OCI-LY7 (cell line): Measurements from ENCODE around the gene FAM171A2. TPM values are rescaled to one million over a fixed set of nuclear protein-coding genes. Genes with fewer than 3 reads are reported as not detected.
A peak's percentile ranks its signal among the peaks of the same experiment; 100 is the strongest.

Source experiments
- BruUV-seq: library from RNA; stranded (reverse); fragments of 400-500 nt; replicated peaks from 2 replicates; lab custom pipeline; 2021; lab: Mats Ljungman, UMichigan
- CTCF ChIA-PET: fragments of 300-600 bp; sonication (Branson Sonifier 250); formaldehyde crosslinking; loops from one replicate; lab custom pipeline; 2022; ENCODE audit warnings: antibody characterized with exemption; ENCODE audit not compliant: unreplicated experiment; lab: Charles Lee
- POLR2A ChIA-PET: fragments of 300-600 bp; sonication (Branson Sonifier 250); formaldehyde crosslinking; loops from one replicate; lab custom pipeline; 2022; ENCODE audit warnings: antibody characterized with exemption; lab: Charles Lee
- DNase-seq: peaks from one replicate; pipeline ENCODE4 v3.0.0-alpha.2; 2015; ENCODE audit warnings: low spot score
- H2AFZ ChIP-seq: fragments of 200-600 bp; sonication (generic), shearing (Covaris generic); 2 replicates; pipeline ENCODE4 v1.6.1; 2014; ENCODE audit warnings: mild to moderate bottlenecking, antibody characterized with exemption, low read length, moderate library complexity
- H3K27ac ChIP-seq: fragments of 200-600 bp; sonication (generic); 2 replicates; pipeline ENCODE4 v1.5.1; 2014; ENCODE audit warnings: mixed run types, low read depth, mild to moderate bottlenecking, moderate library complexity, low read length, inconsistent platforms; ENCODE audit not compliant: poor library complexity, severe bottlenecking
- H3K36me3 ChIP-seq: fragments of 200-600 bp; sonication (generic); 2 replicates; pipeline ENCODE4 v1.6.1; 2014; ENCODE audit warnings: mild to moderate bottlenecking, antibody characterized with exemption, low read length, moderate library complexity, mixed read lengths; ENCODE audit not compliant: insufficient read depth
- H3K4me1 ChIP-seq: fragments of 200-600 bp; sonication (generic); 2 replicates; pipeline ENCODE4 v1.5.1; 2014; ENCODE audit warnings: mild to moderate bottlenecking, low read length; ENCODE audit not compliant: insufficient read depth, poor library complexity, severe bottlenecking
- H3K4me2 ChIP-seq: fragments of 200-600 bp; sonication (generic); 2 replicates; pipeline ENCODE4 v1.6.1; 2014; ENCODE audit warnings: mild to moderate bottlenecking, low read length
- H3K4me3 ChIP-seq: fragments of 200-600 bp; sonication (generic); 2 replicates; pipeline ENCODE4 v1.5.1; 2014; ENCODE audit warnings: mild to moderate bottlenecking, low read depth, low read length; ENCODE audit not compliant: poor library complexity, severe bottlenecking
- H3K79me2 ChIP-seq: fragments of 200-600 bp; sonication (generic); 2 replicates; pipeline ENCODE4 v1.6.1; 2016; ENCODE audit warnings: low read depth, mild to moderate bottlenecking, low read length, moderate library complexity, mixed read lengths; ENCODE audit not compliant: insufficient read depth
- H3K9me2 ChIP-seq: fragments of 200-600 bp; sonication (generic); 2 replicates; pipeline ENCODE4 v1.6.1; 2016; ENCODE audit warnings: mild to moderate bottlenecking, low read length, mixed read lengths; ENCODE audit not compliant: insufficient read depth
- H3K9me3 ChIP-seq: fragments of 200-600 bp; sonication (generic); 2 replicates; pipeline ENCODE4 v1.6.1; 2014; ENCODE audit warnings: mild to moderate bottlenecking, mixed run types, low read length, mixed read lengths
- H4K20me1 ChIP-seq: fragments of 200-600 bp; sonication (generic); 2 replicates; pipeline ENCODE4 v1.6.1; 2014; ENCODE audit warnings: mild to moderate bottlenecking, antibody characterized with exemption, low read length, moderate library complexity, mixed read lengths; ENCODE audit not compliant: insufficient read depth
- CTCF ChIP-seq: fragments of 200-600 bp; sonication (generic); conservative IDR thresholded peaks from 2 replicates; pipeline ENCODE4 v1.5.1; 2014; ENCODE audit warnings: mild to moderate bottlenecking, antibody characterized with exemption, low read length, moderate library complexity, mixed read lengths
- EZH2phosphoT487 ChIP-seq: fragments of 200-600 bp; sonication (generic); IDR thresholded peaks from 2 replicates; pipeline ENCODE4 v1.6.1; 2018; ENCODE audit warnings: low read depth, borderline replicate concordance, mild to moderate bottlenecking, mixed run types, antibody characterized with exemption, low read length, moderate library complexity, mixed read lengths
- intact Hi-C: fragments of 100-400 bp; cut with micrococcal nuclease; formaldehyde crosslinking; loops from one replicate; pipeline ENCODE4 v1.10.0; 2022; ENCODE audit not compliant: unreplicated experiment
- total RNA-seq, 2 experiments: library from RNA; depleted of rRNA in 1 of 2; stranded (reverse); fragments of >200 nt in 1 of 2; shearing (Covaris generic) in 1 of 2; gene quantifications; 2 replicates each; pipeline ENCODE4 v1.2.3, GENCODE V29; 2014 to 2022

FAM171A2 gene
- total RNA-seq, 2 experiments from 2014 or later = 3.4 to 4.6 TPM

GRCh38 chr17:44323359-44324091 lies 40.1 kb downstream of the FAM171A2 start:
- DNase-seq = no peak
- Histone ChIP-seq H3K9me2 (no peaks in the 10 kb centered on the region), H3K4me1 (peaks cover 24% of the 10 kb centered on the region), H4K20me1 (no peaks in the 10 kb centered on the region), H3K9me3 (no peaks in the 10 kb centered on the region), H3K4me2 (peak overlapping the region; percentile 98), H3K27ac (no peak overlapping the region), H3K79me2 (peaks cover 11% of the 10 kb centered on the region), H2AFZ (no peak overlapping the region), H3K4me3 (peak overlapping the region; percentile 97), H3K36me3 (peaks cover 41% of the 10 kb centered on the region)
- BruUV-seq = no TSS peak
- CTCF ChIA-PET = no interaction called here
- POLR2A ChIA-PET = no interaction called here
- no peak for TF ChIP-seq EZH2phosphoT487
- no peak for TF ChIP-seq CTCF
- intact Hi-C loops = loop anchor here (2.0 to 10.0 kb wide), 3 partner anchors 105 to 249 kb away; partner anchors contain the start of genes G6PC3 and UBTF

- Histone ChIP-seq H3K36me3 (peaks cover 41% of the 10 kb centered on the region), H3K27ac (no peak overlapping the region), H3K4me1 (peaks cover 12% of the 10 kb centered on the region), H3K9me3 (no peaks in the 10 kb centered on the region), H3K79me2 (peaks cover 11% of the 10 kb centered on the region), H4K20me1 (no peaks in the 10 kb centered on the region), H3K9me2 (no peaks in the 10 kb centered on the region), H3K4me2 (no peak overlapping the region), H2AFZ (no peak overlapping the region), H3K4me3 (no peak overlapping the region)
- intact Hi-C loops = loop anchor here (10.0 kb wide), 1 partner anchor 248 kb away; the partner anchor contains the start of gene G6PC3
- TF ChIP-seq CTCF = no peak
- CTCF ChIA-PET = no interaction called here
- POLR2A ChIA-PET = no interaction called here
- BruUV-seq = no TSS peak
- no peak for DNase-seq
Measured at GRCh38 chr17:44322236-44322895, 41.3 kb downstream of the FAM171A2 start.
